ENCODE data around the gene NID2. TPM values are rescaled to one million over a fixed set of nuclear protein-coding genes. Genes with fewer than 3 reads are reported as not detected.

The NID2 gene
- total and polyA plus RNA-seq, 9 of the 15 experiments (the other 6 are each of a cell fraction or from before 2014, with no cell fraction given): 0.04 to 0.45 (median 0.16) TPM; not detected in 3

- no peak for TF ChIP-seq ZNF644 (tag; IDR thresholded peaks at IDR 0.05; ENCODE audit: low read depth)
These were observed at the start of gene NID2 (continued) for GRCh38 chr14:52068615-52069306.

GRCh38 chr14:52117111-52117832 is 48.4 kb upstream of the NID2 start:
- TF ChIP-seq HIVEP1 (CRISPR knock-in tag; IDR thresholded peaks at IDR 0.05) (no peak), ZFP1 (CRISPR knock-in tag; IDR thresholded peaks at IDR 0.05) (no peak), TARDBP (IDR thresholded peaks at IDR 0.05) (no peak), ZNF354B (CRISPR knock-in tag; IDR thresholded peaks at IDR 0.05) (no peak), POU5F1 (IDR thresholded peaks at IDR 0.05; ENCODE audit: borderline replicate concordance, low read depth, low read length, partially characterized antibody) (no peak), XRCC4 (IDR thresholded peaks at IDR 0.05; ENCODE audit: extremely low read depth, insufficient read depth, insufficient read length) (no peak)
- in situ Hi-C loops (cut with MboI): no loop called here
- H4K20me1 ChIP-seq (replicated peaks; ENCODE audit: control insufficient read depth, insufficient read depth, low read length): no peaks in the 10 kb centered on the region
- no peak for ATAC-seq
- no peaks in the 10 kb centered on the region for H3K9me1 ChIP-seq (ENCODE audit: control insufficient read depth, insufficient read depth, low read length)
- ChIA-PET CTCF (ENCODE audit: low intra/inter-chr PET ratio) (no interaction called here), POLR2A (interaction anchor here (0.7 kb wide), 1 partner anchor 11 kb away, joined by 3 read pairs; no protein-coding TSS in a partner anchor)
- H3K9me3 ChIP-seq (replicated peaks; ENCODE audit: control insufficient read depth, insufficient read depth, low read depth, low read length): no peaks in the 10 kb centered on the region
- BruUV-seq (replicated peaks): no TSS peak
- H3K9ac ChIP-seq (ENCODE audit: insufficient read depth in 1 of 2, low read depth in 2 of 2, low read length in 2 of 2): no peak overlapping the region
- H3K4me2 ChIP-seq (ENCODE audit: insufficient read depth, low read length): no peak overlapping the region
- H2AFZ ChIP-seq (ENCODE audit: low read depth, low read length): no peak overlapping the region
- H3K27me3 ChIP-seq (ENCODE audit: control insufficient read depth in 2 of 2, insufficient read depth in 2 of 2, low read length in 2 of 2): no peaks in the 10 kb centered on the region
- H3K36me3 ChIP-seq (ENCODE audit: control insufficient read depth, insufficient read depth, low read length): no peaks in the 10 kb centered on the region
- DNase-seq (ENCODE audit: extremely low read depth in 1 of 4, low spot score in 3 of 4): no peak
- no peak for FAIRE-seq
- no peaks in the 10 kb centered on the region for H3K4me1 ChIP-seq (replicated peaks in 1 of 2; ENCODE audit: control insufficient read depth in 2 of 2, insufficient read depth in 2 of 2, low read length in 2 of 2)
- H3K79me2 ChIP-seq (ENCODE audit: control insufficient read depth, insufficient read depth, low read length): no peaks in the 10 kb centered on the region
- 1% methylated on average over 14 of the region's 14 CpGs for WGBS (ENCODE audit: insufficient coverage, low coverage, missing lambda C conversion rate)
- H3K4me3 ChIP-seq: no peak overlapping the region
- H3K27ac ChIP-seq (ENCODE audit: extremely low read depth, low read depth, low read length): no peak overlapping the region
- intact Hi-C loops (cut with micrococcal nuclease): no loop called here

Measured in K562 (cell line).